ENCODE results near the gene KNG1. TPM values are rescaled to one million over a fixed set of nuclear protein-coding genes. Genes with fewer than 3 reads are reported as not detected.

Gene KNG1
- total and polyA plus RNA-seq, 2 of the 8 experiments (the other 6 are each of a cell fraction or from before 2014, with no cell fraction given) = 0.05 TPM; not detected in 1

- no peaks in the 10 kb centered on the region for H3K79me1 ChIP-seq (ENCODE audit: low read depth, low read length)
- H4K8ac ChIP-seq (ENCODE audit: extremely low read depth, insufficient read depth, low read length) = no peak overlapping the region; the same call in 1 of the 2 replicates
- no peak overlapping the region for H2BK5ac ChIP-seq (ENCODE audit: low read depth, low read length)
- peaks cover 42 to 96% (median 80%) of the 10 kb centered on the region in 4 experiments for H3K36me3 ChIP-seq (ENCODE audit: control insufficient read depth in 2 of 4, insufficient read depth in 4 of 4, low read length in 3 of 4)
- H3K27me3 ChIP-seq (replicated peaks in 1 of 4; ENCODE audit: control insufficient read depth in 3 of 4, extremely low read depth in 1 of 4, insufficient read depth in 3 of 4, low read length in 3 of 4) = no peaks in the 10 kb centered on the region
- no peak overlapping the region for H2BK15ac ChIP-seq (ENCODE audit: low read length)
- no peak overlapping the region for H2BK120ac ChIP-seq (replicated peaks; ENCODE audit: low read depth, low read length)
- DNase-seq (ENCODE audit: low read depth in 1 of 2, low spot score in 2 of 2) (no peak), FAIRE-seq (peak; percentile 52)
- no peak overlapping the region for H3K14ac ChIP-seq (ENCODE audit: insufficient read length)
- no peak for TF ChIP-seq TEAD4 (IDR thresholded peaks at IDR 0.05; ENCODE audit: low read depth, low read length)
- peak; percentile 73; the same call in 1 of the 2 replicates for TF ChIP-seq POLR2AphosphoS5 (IDR thresholded peaks at IDR 0.05; ENCODE audit: low read depth, low read length)
- no peak for TF ChIP-seq E2F6 (IDR thresholded peaks at IDR 0.05)
- TF ChIP-seq TAF7 (optimal IDR thresholded peaks at IDR 0.05; ENCODE audit: borderline replicate concordance, low read depth, low read length) = peak; percentile 28
- TF ChIP-seq POLR2A (IDR thresholded peaks at IDR 0.05; ENCODE audit: control extremely low read depth in 1 of 2, low read depth in 2 of 2, low read length in 2 of 2) = peak; percentile 29 to 91
- no peak overlapping the region for H3K9ac ChIP-seq (replicated peaks in 1 of 4; ENCODE audit: extremely low read depth in 1 of 4, low read depth in 3 of 4, low read length in 3 of 4)
- H3K4me3 ChIP-seq (ENCODE audit: extremely low read depth in 1 of 4, insufficient read depth in 2 of 4, low read depth in 3 of 4, low read length in 4 of 4) = no peak overlapping the region; a peak in 1 of 8 replicates
- ChIA-PET POLR2A (ENCODE audit: partially characterized antibody) (interaction anchor here (0.5 to 7.6 kb wide), 29 partner anchors 9 to 249 kb away, joined by 3 to 166 read pairs (median 4); partner anchors contain the start of genes DNAJB11, KNG1 and RFC4), CTCF (ENCODE audit: partially characterized antibody) (interaction anchor here (1.6 kb wide), 1 partner anchor 199 kb away, joined by 7 read pairs; no protein-coding TSS in a partner anchor)
- no peak overlapping the region for H2BK12ac ChIP-seq (ENCODE audit: low read depth, low read length)
- 88% methylated on average over 13 of the region's 13 CpGs; no CpG with 5 or more reads in 1 of the 2 experiments for WGBS, 2 experiments (ENCODE audit: extremely low coverage in 1 of 2, insufficient coverage in 1 of 2, insufficient read length in 1 of 2, insufficient replicate concordance in 2 of 2, low coverage in 1 of 2, low lambda C conversion rate in 2 of 2, missing lambda C conversion rate in 1 of 2)
- H4K20me1 ChIP-seq (replicated peaks in 1 of 2; ENCODE audit: control insufficient read depth in 1 of 2, insufficient read depth in 2 of 2, low read length in 2 of 2) = peaks cover 27 to 32% of the 10 kb centered on the region in 2 experiments
- no peak overlapping the region for H2AK5ac ChIP-seq (ENCODE audit: low read depth, low read length)
- H3K4me1 ChIP-seq (replicated peaks in 1 of 4; ENCODE audit: control insufficient read depth in 3 of 4, insufficient read depth in 4 of 4, low read length in 3 of 4) = peaks cover 0 to 2% (median 0%) of the 10 kb centered on the region in 4 experiments; a peak in 2 of 7 replicates
- peaks cover 16 to 42% of the 10 kb centered on the region in 2 experiments for H3K79me2 ChIP-seq (ENCODE audit: control insufficient read depth in 1 of 2, insufficient read depth in 2 of 2, low read length in 2 of 2)
- no peak overlapping the region for H2BK20ac ChIP-seq (ENCODE audit: low read length)
- no peak overlapping the region for H3K4me2 ChIP-seq (ENCODE audit: insufficient read depth in 1 of 2, low read depth in 2 of 2, low read length in 2 of 2)
- H3K4ac ChIP-seq (replicated peaks; ENCODE audit: insufficient read length, low read depth, low read length) = no peak overlapping the region
- peaks cover 6% of the 10 kb centered on the region for H3K23me2 ChIP-seq (ENCODE audit: low read depth, low read length)
- no peak overlapping the region for H3K56ac ChIP-seq (replicated peaks; ENCODE audit: insufficient read length, low read depth, low read length)
- no peak overlapping the region for H4K91ac ChIP-seq (replicated peaks; ENCODE audit: insufficient read length, low read length)
- H4K5ac ChIP-seq (ENCODE audit: insufficient read length, low read depth, low read length) = no peak overlapping the region
- H3K9me3 ChIP-seq (ENCODE audit: insufficient read depth in 2 of 2, low read depth in 1 of 2, low read length in 1 of 2) = no peaks in the 10 kb centered on the region
- H3K27ac ChIP-seq (ENCODE audit: low read depth, low read length) = no peak overlapping the region
- no peak overlapping the region for H2AFZ ChIP-seq (ENCODE audit: low read length)
- no peak overlapping the region for H3K18ac ChIP-seq (ENCODE audit: extremely low read depth, low read length)
- H3K23ac ChIP-seq (ENCODE audit: insufficient read length) = no peak overlapping the region
Observed at GRCh38 chr3:186788482-186789370, 71.6 kb downstream of the KNG1 start.

Data from H1 (cell line).